ENCODE results near the gene ALG1.
"Not testable (repeated sequence)": the region's sequence is repeated elsewhere in the genome, so short reads cannot be mapped to it uniquely, and the experiment has no call there.

ALG1 gene

DNA sequence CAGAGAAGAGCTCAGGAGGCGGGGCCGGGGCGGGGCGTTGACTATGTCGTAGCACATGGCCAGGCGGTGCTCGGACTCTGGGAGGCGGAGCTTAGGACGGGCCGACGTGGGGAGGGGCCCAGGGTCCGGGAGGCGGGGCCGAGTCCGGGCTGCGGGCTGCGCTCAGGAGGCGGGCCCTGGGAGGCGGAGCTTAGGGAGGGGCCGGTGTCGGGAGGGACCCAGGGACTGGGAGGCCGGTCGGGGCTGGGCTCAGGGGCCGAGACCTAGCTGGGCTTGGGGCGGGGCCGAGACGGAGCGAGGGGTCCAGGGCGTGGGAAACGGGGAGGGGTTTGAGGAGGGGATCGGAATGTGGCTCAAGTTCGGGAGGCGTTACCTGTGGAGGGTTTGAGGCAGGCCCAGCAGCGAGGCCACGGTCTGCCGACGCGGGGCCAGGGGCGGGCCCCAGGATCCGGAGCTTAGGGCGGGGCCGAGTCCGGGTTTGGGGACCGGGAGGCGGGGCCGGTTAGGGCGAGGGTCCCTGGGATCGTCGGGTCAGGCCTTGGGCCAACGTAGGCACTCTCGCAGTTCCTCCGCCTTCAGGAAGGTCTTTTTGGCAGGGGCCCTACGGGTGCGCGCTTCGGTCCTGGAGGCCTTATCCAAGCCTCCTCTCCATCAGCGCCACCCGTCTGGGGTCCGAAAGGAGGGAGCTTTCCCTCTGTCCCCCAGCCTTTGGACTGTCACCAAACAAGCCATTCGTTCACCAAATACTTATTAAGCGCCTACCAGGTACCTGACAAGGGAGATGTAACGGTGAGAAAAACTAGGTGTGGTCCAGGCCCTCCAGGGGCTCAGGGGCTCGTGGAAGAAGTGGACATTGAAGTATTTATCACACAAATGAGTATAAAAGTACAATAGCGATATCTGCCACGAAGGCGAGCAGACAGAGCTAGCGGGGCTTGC is 26.8 kb downstream of the ALG1 start:
- peak; percentile 34 for DNase-seq (ENCODE audit: low spot score)

DNA sequence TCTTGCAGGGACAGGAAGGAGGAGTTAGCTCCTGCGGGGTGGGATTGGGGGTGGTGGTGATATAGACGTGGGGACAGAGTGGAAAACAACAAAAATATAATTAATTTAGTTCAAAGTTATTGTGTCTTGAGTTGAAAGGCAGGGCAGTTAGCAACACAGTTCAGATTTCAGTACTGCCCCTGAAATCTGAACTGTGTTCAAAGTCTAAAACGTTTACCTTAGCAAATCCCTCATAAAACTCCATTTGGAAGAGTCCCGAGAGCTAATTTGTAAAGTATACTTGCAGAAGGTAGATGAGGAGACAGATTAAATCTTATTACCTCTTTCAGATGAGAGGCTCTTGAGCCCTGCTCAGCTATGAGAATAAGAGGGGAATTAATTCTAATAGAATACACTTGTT is 27.5 kb downstream of the ALG1 start:
- not testable (repeated sequence) for DNase-seq (ENCODE audit: low spot score)

DNA sequence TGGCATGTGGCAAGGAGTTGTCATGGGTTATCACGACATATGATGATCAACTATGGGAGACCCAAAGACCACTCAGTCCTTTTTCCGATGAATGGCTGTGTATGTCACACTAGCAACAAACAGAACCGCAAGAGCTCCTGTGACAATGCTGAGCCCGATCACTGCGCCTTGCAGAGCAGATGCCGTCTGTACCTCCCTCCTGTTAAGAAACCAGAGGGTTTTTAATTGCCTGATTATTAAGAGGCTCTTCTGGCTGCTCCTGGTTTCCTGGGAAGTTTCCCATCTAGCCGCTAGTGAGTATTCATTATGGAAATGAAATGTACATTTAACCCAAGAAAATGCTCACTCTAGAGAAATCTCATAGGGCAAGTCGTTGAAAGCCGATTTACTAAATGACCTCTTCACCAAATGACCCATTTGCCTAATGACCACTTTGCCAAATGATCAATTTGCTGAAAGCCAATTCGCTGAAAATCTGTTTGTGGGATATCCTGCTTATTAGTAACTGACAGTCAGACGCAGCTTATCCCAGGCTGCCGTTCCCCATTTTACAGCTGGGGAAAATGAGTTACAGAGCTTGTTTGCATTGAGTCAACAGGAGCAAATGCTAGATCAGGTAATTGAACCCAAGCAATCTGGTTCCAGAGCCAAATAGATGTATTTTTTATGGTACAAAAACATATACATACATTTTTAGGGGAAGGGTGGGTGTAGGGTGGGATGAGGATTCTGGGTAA is 31.8 kb downstream of the ALG1 start:
- not testable (repeated sequence) for DNase-seq (ENCODE audit: low spot score)

DNA sequence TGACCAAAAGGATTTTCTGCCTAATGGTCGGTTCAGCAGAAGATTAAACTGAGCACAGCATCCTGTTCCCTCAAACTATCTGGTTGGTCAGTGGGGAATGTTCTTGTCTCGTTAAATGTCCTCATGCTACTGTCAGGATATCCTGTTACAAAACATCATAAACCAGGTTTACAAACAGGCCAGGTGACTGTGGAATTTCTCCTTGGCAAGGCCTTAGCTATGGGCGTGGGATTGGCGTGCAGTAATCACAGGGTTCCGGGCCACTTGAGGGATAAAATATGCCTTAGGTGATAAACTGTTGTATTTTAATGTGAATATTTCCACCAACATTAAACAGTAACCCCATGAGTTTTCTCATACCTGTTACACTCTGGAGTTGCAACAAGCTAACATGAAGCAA is 33.4 kb downstream of the ALG1 start:
- DNase-seq (ENCODE audit: low spot score) = peak; percentile 14

DNA sequence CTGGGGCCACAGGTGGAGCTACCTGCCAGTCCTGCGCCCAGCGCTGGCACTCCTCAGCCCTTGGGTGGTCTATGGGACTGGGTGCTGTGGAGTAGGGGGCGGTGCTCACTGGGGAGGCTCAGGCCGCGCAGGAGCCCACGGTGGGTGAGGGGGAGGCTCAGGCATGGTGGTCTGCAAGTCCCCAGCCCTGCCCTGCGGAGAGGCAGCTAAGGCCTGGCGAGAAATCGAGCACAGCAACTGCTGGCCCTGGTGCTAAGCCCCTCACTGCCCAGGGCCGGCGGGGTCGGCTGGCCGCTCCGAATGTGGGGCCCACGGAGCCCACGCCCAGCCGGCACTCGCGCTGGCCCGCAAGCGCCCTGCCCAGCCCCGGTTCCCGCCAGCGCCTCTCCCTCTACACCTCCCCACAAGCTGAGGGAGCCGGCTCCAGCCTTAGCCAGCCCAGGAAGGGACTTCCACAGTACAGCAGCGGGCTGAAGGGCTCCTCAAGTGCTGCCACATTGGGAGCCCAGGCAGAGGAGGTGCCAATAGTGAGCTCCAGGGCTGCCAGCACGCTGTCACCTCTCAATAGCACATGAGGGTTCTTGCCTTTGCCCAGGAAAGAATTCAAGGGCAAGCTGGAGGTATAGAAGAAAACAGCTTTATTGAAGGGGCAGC is 37.0 kb downstream of the ALG1 start:
- DNase-seq (ENCODE audit: low spot score) = no peak

DNA sequence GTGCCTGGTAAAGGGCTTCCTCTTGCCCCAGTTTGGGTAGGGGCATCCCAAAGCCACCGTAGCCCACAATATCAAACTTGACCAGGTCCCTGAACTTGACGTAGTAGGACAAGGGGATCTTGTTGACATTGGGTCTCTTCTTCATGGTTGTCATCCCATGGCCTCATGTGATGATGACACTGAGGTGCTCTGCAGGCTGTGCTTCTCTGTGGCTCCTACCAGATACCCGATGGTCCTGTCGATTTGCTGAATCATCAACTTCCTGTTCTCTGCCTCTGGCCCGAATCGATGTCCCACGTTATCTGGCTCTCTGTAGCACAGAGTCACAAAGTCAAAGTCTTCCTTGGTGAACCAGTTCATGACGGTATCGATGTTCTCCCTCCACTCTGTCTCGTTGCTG is 39.3 kb downstream of the ALG1 start:
- DNase-seq (ENCODE audit: low spot score) = not testable (repeated sequence)

DNA sequence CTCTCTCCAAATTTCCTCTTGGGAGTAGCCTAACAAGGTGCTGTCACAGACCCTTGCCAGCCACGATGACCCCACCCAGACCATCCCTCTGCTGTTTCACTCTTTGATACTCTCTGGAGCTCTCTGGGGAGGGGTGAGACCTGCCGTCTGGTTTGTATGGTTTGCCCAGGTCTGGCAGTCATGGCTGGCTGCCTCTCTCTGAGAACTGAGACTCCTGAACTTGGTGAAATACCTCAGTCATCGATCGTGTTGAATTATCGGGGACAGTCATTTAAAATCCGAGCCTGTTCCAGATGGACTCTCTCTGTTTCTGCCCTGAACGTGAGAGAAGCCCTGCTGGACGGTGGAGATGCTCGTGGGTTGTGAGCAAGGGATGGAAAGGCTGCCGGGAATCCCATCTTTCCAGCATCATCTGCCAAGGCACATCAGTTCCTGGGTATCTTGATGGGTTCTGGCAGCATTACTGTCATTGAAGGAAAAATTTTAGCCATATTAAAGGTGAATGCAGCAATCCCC is 45.2 kb downstream of the ALG1 start:
- not testable (repeated sequence) for DNase-seq (ENCODE audit: low spot score)

DNA sequence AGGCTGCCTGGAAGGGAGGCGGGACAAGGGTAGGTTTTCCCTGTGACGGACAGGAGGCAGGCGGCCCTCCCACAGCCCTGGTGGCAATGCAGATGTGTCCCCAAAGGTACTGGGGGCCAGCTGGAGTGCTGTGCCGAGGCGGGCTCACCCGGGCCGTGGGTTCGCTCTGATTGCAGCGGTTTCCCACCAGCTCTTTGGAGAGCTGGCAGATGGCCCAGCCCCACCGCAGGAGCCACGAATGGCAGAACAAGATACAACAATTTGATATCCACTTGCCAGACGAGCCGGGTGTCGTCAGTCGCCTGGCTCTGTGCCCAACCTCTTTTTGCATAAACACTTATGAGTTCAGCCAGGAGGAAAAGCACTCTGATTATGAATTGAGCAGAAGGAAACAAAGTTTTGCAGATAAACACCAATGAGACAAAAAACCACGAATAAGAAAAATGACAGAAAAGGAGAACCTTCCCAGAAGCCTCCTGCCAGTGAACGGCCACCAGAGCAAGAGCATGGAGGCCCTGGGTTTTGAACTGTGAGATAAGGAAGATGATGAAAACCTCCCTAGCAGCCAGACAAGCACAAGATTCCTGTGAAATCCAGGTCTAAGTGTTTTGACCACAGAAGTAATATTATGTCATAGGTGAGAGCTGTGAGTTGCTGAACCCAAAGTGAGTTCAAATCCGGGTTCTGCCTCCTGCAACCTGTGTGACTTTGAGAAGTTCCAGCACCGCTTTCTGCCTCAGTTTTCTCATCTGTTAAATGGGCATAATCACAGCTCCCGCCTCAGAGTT is 45.9 kb downstream of the ALG1 start:
- DNase-seq (ENCODE audit: low spot score) = peak; percentile 30

DNA sequence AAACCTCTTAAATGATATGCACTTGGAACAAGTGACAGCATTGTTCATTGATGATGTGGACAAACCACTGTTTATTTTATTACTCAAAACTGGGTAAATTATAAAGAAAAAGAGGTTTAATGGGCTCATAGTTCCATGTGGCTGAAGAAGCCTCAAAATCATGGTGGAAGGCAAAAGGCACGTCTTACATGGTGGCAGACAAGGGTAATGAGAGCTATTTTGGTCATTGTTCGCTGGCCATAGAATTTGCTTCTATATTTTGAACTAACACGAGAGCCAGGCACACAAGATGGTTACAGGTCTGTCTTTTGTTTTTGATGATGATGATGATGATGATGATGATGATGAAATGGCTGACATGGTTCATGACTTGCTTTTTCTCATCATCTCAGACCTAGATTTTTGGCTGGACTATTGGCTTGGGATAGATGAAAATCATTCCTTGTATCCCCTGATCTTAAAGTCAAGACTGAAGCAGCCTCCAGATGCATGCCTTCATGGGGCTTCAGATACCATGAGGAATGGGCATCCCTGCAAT is 59.9 kb downstream of the ALG1 start:
- not testable (repeated sequence) for DNase-seq (ENCODE audit: low spot score)

DNA sequence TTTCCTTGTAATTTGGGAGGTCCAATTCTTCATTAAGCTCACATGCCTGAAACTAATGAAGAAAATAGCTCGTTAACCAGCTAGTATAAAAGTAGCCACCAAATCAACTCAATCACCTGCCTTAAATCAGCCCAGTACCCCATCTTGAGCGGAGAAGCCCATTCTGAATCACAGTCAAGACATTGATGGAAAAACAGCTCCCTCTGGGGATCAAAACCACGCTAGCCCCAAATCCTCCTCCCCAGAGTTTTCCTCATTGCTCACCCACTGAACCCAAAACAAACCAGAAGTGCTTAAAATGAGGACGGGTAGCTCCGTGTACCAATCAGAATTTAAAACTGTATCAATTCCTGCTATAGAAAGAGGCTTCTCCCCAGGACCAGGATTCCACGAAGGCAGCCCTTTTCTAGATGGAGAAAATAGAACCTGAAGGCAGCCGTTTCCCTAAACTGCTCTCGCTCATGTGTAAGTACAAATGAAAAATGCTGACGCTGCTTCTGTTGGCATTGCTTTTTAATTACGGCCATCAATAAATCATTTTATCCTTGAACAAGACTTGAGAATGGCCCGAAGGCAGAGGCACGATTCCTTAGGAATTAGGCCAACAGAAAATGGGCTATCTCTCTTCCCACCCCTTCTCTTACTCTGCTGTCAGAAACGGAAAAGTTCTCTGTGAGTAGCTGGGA is 61.4 kb downstream of the ALG1 start:
- not testable (repeated sequence) for DNase-seq (ENCODE audit: low spot score)

DNA sequence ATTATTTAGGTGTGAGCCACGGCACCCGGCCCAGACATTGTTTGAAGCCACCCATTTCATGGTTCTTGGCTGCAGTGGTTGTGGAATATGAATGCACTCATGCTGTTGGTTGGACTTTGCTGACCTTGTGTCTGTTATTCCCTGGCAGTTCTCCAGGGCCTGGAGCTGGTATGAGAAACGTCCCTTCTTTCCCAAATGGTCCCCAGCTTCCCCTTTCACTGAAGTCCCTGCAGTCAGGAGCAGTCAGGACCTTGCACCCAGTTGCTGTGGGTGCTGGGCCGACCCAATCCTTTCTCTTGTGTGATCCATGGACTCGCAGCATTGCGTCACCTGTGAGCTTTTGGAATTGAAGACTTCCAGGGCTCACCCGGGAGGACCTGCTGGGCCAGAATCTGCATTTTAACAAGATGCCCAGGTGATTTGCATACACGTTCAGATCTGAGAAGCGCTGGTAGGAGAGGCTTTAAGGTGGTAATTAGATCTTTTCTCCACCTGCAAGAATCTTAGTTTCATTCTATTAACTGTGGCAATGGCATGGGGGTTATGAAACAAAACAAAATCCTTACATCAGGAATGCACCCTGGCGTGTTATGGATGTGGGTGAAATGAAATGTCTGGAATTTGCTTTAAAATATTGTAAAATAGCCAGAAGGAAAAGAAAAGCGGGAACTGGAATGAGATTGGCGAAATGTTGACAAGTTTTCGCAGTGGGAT is 63.3 kb downstream of the ALG1 start:
- not testable (repeated sequence) for DNase-seq (ENCODE audit: low spot score)
